WTC11 (cell line): ENCODE data around the gene SERGEF. TPM values are rescaled to one million over a fixed set of nuclear protein-coding genes. Genes with fewer than 3 reads are reported as not detected.

Experiments
- ATAC-seq: fragments of 200-7000 bp; cut with Tn5 transposase; 2 replicates; pipeline ENCODE4 v1.10.0; 2021; ENCODE audit warnings: mild to moderate bottlenecking, moderate library complexity
- CTCF ChIA-PET: fragments of 300-600 bp; sonication (Branson Sonifier 250); formaldehyde crosslinking; loops from one replicate; lab custom pipeline; 2021; ENCODE audit warnings: antibody characterized with exemption; lab: Charles Lee
- POLR2A ChIA-PET: fragments of 350-600 bp; sonication (Branson Sonifier 250); formaldehyde crosslinking; loops from one replicate; lab custom pipeline; 2021; ENCODE audit warnings: antibody characterized with exemption; lab: Charles Lee
- DNase-seq: peaks from one replicate; pipeline ENCODE4 v3.0.0; 2021; ENCODE audit warnings: low spot score
- H3K27ac Mint-ChIP-seq: 2 replicates; pipeline ENCODE4 v1.8.0; 2021; ENCODE audit warnings: mixed read lengths
- H3K27me3 Mint-ChIP-seq: 2 replicates; pipeline ENCODE4 v1.8.0; 2021; ENCODE audit warnings: low read depth, mild to moderate bottlenecking, moderate library complexity, mixed read lengths
- H3K36me3 Mint-ChIP-seq: 2 replicates; pipeline ENCODE4 v1.8.0; 2021; ENCODE audit warnings: mixed read lengths
- H3K4me1 Mint-ChIP-seq: 2 replicates; pipeline ENCODE4 v1.8.0; 2022; ENCODE audit warnings: mixed read lengths
- H3K4me3 Mint-ChIP-seq: 2 replicates; pipeline ENCODE4 v1.8.0; 2021; ENCODE audit warnings: mild to moderate bottlenecking, moderate library complexity, mixed read lengths
- H3K9me3 Mint-ChIP-seq: 2 replicates; pipeline ENCODE4 v1.8.0; 2021; ENCODE audit warnings: mixed read lengths
- AR ChIP-seq: fragments of 250-450 bp; sonication (Bioruptor Pico); IDR thresholded peaks from 2 replicates; pipeline ENCODE4 v1.9.0; 2021; ENCODE audit warnings: mild to moderate bottlenecking
- ATF2 ChIP-seq: sonication (generic); formaldehyde crosslinking; IDR thresholded peaks from 2 replicates; pipeline ENCODE4 v1.8.1; 2022; ENCODE audit warnings: low read depth, missing genetic modification reagents, borderline replicate concordance
- ATF6 ChIP-seq: sonication (generic); formaldehyde crosslinking; IDR thresholded peaks from 2 replicates; pipeline ENCODE4 v1.8.1; 2023; ENCODE audit warnings: mild to moderate bottlenecking, missing genetic modification reagents
- CDX4 ChIP-seq: fragments of 250-450 bp; sonication (Bioruptor Pico); IDR thresholded peaks from 2 replicates; pipeline ENCODE4 v1.9.0; 2021; ENCODE audit warnings: moderate library complexity, mild to moderate bottlenecking, inconsistent platforms, borderline replicate concordance
- CREB1 ChIP-seq: sonication (generic); formaldehyde crosslinking; IDR thresholded peaks from 2 replicates; pipeline ENCODE4 v1.8.0; 2023; ENCODE audit warnings: mild to moderate bottlenecking, missing genetic modification reagents
- ETV6 ChIP-seq: sonication (generic); formaldehyde crosslinking; IDR thresholded peaks from 2 replicates; pipeline ENCODE4 v1.8.1; 2022; ENCODE audit warnings: mild to moderate bottlenecking, missing genetic modification reagents
- FOXJ3 ChIP-seq: sonication (generic); formaldehyde crosslinking; IDR thresholded peaks from 2 replicates; pipeline ENCODE4 v1.9.0; 2021; ENCODE audit warnings: missing genetic modification reagents, mild to moderate bottlenecking, borderline replicate concordance
- FOXP1 ChIP-seq: sonication (generic); formaldehyde crosslinking; IDR thresholded peaks from 2 replicates; pipeline ENCODE4 v1.8.0; 2022; ENCODE audit warnings: missing genetic modification reagents, mild to moderate bottlenecking, moderate library complexity, borderline replicate concordance
- FOXP4 ChIP-seq: sonication (generic); formaldehyde crosslinking; IDR thresholded peaks from 2 replicates; pipeline ENCODE4 v1.8.0; 2022; ENCODE audit warnings: mild to moderate bottlenecking, missing genetic modification reagents
- GABPB1 ChIP-seq: sonication (generic); formaldehyde crosslinking; IDR thresholded peaks from 2 replicates; pipeline ENCODE4 v1.8.1; 2023; ENCODE audit warnings: mild to moderate bottlenecking, missing genetic modification reagents
- HMGA2 ChIP-seq: fragments of 250-450 bp; sonication (Bioruptor Pico); IDR thresholded peaks from 2 replicates; pipeline ENCODE4 v1.4.0; 2021; ENCODE audit warnings: mild to moderate bottlenecking, moderate library complexity
- IRF2 ChIP-seq: sonication (generic); formaldehyde crosslinking; IDR thresholded peaks from 2 replicates; pipeline ENCODE4 v1.8.0; 2022; ENCODE audit warnings: low read depth, missing genetic modification reagents, borderline replicate concordance
- MXD4 ChIP-seq: fragments of 250-450 bp; sonication (Bioruptor Pico); IDR thresholded peaks from 2 replicates; pipeline ENCODE4 v1.8.0; 2021; ENCODE audit warnings: mild to moderate bottlenecking, moderate library complexity, borderline replicate concordance
- NFYB ChIP-seq: sonication (generic); formaldehyde crosslinking; conservative IDR thresholded peaks from 2 replicates; pipeline ENCODE4 v1.8.0; 2022; ENCODE audit warnings: low read depth, missing genetic modification reagents
- ZMAT4 ChIP-seq: fragments of 250-450 bp; sonication (Bioruptor Pico); IDR thresholded peaks from 2 replicates; pipeline ENCODE4 v1.9.0; 2021; ENCODE audit warnings: mild to moderate bottlenecking
- ZNF121 ChIP-seq: sonication (generic); formaldehyde crosslinking; IDR thresholded peaks from 2 replicates; pipeline ENCODE4 v1.8.0; 2023; ENCODE audit warnings: missing genetic modification reagents
- ZNF219 ChIP-seq: sonication (generic); formaldehyde crosslinking; IDR thresholded peaks from 2 replicates; pipeline ENCODE4 v1.8.0; 2023; ENCODE audit warnings: missing genetic modification reagents, mild to moderate bottlenecking, borderline replicate concordance
- ZNF232 ChIP-seq: sonication (generic); formaldehyde crosslinking; IDR thresholded peaks from 2 replicates; pipeline ENCODE4 v1.8.0; 2022; ENCODE audit warnings: mild to moderate bottlenecking, missing genetic modification reagents
- ZNF263 ChIP-seq: sonication (generic); formaldehyde crosslinking; IDR thresholded peaks from 2 replicates; pipeline ENCODE4 v1.8.1; 2022; ENCODE audit warnings: low read depth, mild to moderate bottlenecking, moderate library complexity, missing genetic modification reagents
- ZNF671 ChIP-seq: fragments of 250-450 bp; sonication (Bioruptor Pico); IDR thresholded peaks from 2 replicates; pipeline ENCODE4 v1.8.0; 2021; ENCODE audit warnings: mild to moderate bottlenecking
- total RNA-seq: library from RNA; stranded (reverse); gene quantifications from 3 replicates; pipeline ENCODE4 v1.2.3, GENCODE V29; 2021

SERGEF gene
- total RNA-seq, 1 experiment from 2014 or later: 35.5 TPM

GRCh38 chr11:17769218-17769617, 243.6 kb downstream of the SERGEF start:
- Mint-ChIP-seq H3K4me3 (no peak overlapping the region), H3K4me1 (peaks cover 8% of the 10 kb centered on the region; the same call in 1 of the 2 replicates), H3K27me3 (no peaks in the 10 kb centered on the region), H3K9me3 (no peaks in the 10 kb centered on the region), H3K36me3 (no peaks in the 10 kb centered on the region)
- DNase-seq: no peak
- ATAC-seq: no peak
- no peak for TF ChIP-seq NFYB
- no peak for TF ChIP-seq ZNF232 (CRISPR knock-in tag)
- TF ChIP-seq ZMAT4: no peak
- TF ChIP-seq CDX4 (CRISPR knock-in tag): no peak
- TF ChIP-seq AR (CRISPR knock-in tag): no peak
- no peak for TF ChIP-seq ZNF671 (CRISPR knock-in tag)
- TF ChIP-seq, all 79 proteins: peak for 0
- CTCF ChIA-PET: interaction anchor here (0.6 to 4.7 kb wide), 9 partner anchors 8 to 381 kb away, joined by 3 to 72 read pairs (median 4); partner anchors contain the start of gene KCNJ11
- H3K27ac Mint-ChIP-seq: no peak overlapping the region
- POLR2A ChIA-PET: no interaction called here

GRCh38 chr11:17768547-17768946, 244.3 kb downstream of the SERGEF start:
- H3K27ac Mint-ChIP-seq: no peak overlapping the region
- DNase-seq (no peak), ATAC-seq (no peak)
- H3K4me1 Mint-ChIP-seq: peaks cover 8% of the 10 kb centered on the region; the same call in 1 of the 2 replicates
- ChIA-PET CTCF (interaction anchor here (0.6 to 4.7 kb wide), 10 partner anchors 13 to 380 kb away, joined by 3 to 72 read pairs (median 4); partner anchors contain the start of gene KCNJ11), POLR2A (no interaction called here)
- no peak overlapping the region for H3K4me3 Mint-ChIP-seq
- H3K9me3 Mint-ChIP-seq: no peaks in the 10 kb centered on the region
- no peaks in the 10 kb centered on the region for H3K36me3 Mint-ChIP-seq
- no peaks in the 10 kb centered on the region for H3K27me3 Mint-ChIP-seq
- TF ChIP-seq ZNF121 (CRISPR knock-in tag) (no peak), IRF2 (CRISPR knock-in tag) (no peak)

GRCh38 chr11:17767914-17768313, 244.9 kb downstream of the SERGEF start:
- Mint-ChIP-seq H3K4me3 (no peak overlapping the region), H3K27ac (no peak overlapping the region), H3K4me1 (peaks cover 8% of the 10 kb centered on the region; the same call in 1 of the 2 replicates), H3K9me3 (no peaks in the 10 kb centered on the region), H3K36me3 (no peaks in the 10 kb centered on the region), H3K27me3 (no peaks in the 10 kb centered on the region)
- no peak for DNase-seq
- TF ChIP-seq NFYB (no peak), FOXJ3 (CRISPR knock-in tag) (no peak), ATF6 (CRISPR knock-in tag) (no peak), CREB1 (CRISPR knock-in tag) (no peak), ATF2 (CRISPR knock-in tag) (no peak), MXD4 (CRISPR knock-in tag) (no peak), FOXP4 (CRISPR knock-in tag) (no peak), ZNF263 (no peak), HMGA2 (CRISPR knock-in tag) (no peak), GABPB1 (no peak), FOXP1 (no peak), ZNF219 (CRISPR knock-in tag) (no peak), ETV6 (CRISPR knock-in tag) (no peak)
- POLR2A ChIA-PET: no interaction called here
- ATAC-seq: no peak
- CTCF ChIA-PET: interaction anchor here (1.0 to 4.7 kb wide), 11 partner anchors 14 to 211 kb away, joined by 3 to 72 read pairs (median 29); no protein-coding TSS in a partner anchor
